ENCODE data around the gene ELK4.

ELK4 gene

GRCh38 chr1:205576011-205576410, 55.8 kb downstream of the ELK4 start:
- no peak overlapping the region for H3K4me3 ChIP-seq (ENCODE audit: low read length)
- H3K27me3 ChIP-seq (ENCODE audit: control insufficient read depth, insufficient read depth, low read length) = peaks cover 17% of the 10 kb centered on the region
- peaks cover 5% of the 10 kb centered on the region for H3K4me1 ChIP-seq (ENCODE audit: control insufficient read depth, low read depth, low read length)
- no peak overlapping the region for H3K27ac ChIP-seq (ENCODE audit: low read length)
- no peak overlapping the region for H3K9ac ChIP-seq (ENCODE audit: low read length)
- H3K9me3 ChIP-seq (ENCODE audit: control insufficient read depth, low read depth, low read length) = no peaks in the 10 kb centered on the region
- no peaks in the 10 kb centered on the region for H3K36me3 ChIP-seq (ENCODE audit: control insufficient read depth, low read depth, low read length)

- H3K27ac ChIP-seq (ENCODE audit: low read length) = no peak overlapping the region
- H3K27me3 ChIP-seq (ENCODE audit: control insufficient read depth, insufficient read depth, low read length) = peaks cover 23% of the 10 kb centered on the region
- H3K9me3 ChIP-seq (ENCODE audit: control insufficient read depth, low read depth, low read length) = no peaks in the 10 kb centered on the region
- H3K4me1 ChIP-seq (ENCODE audit: control insufficient read depth, low read depth, low read length) = peaks cover 5% of the 10 kb centered on the region
- H3K9ac ChIP-seq (ENCODE audit: low read length) = no peak overlapping the region
- no peak overlapping the region for H3K4me3 ChIP-seq (ENCODE audit: low read length)
- no peaks in the 10 kb centered on the region for H3K36me3 ChIP-seq (ENCODE audit: control insufficient read depth, low read depth, low read length)
Observed at GRCh38 chr1:205575294-205575885, 56.4 kb downstream of the ELK4 start.

GRCh38 chr1:205572421-205572820, 59.4 kb downstream of the ELK4 start:
- no peak overlapping the region for H3K9ac ChIP-seq (ENCODE audit: low read length)
- H3K27me3 ChIP-seq (ENCODE audit: control insufficient read depth, insufficient read depth, low read length) = peaks cover 52% of the 10 kb centered on the region
- H3K9me3 ChIP-seq (ENCODE audit: control insufficient read depth, low read depth, low read length) = no peaks in the 10 kb centered on the region
- peaks cover 3% of the 10 kb centered on the region for H3K4me1 ChIP-seq (ENCODE audit: control insufficient read depth, low read depth, low read length)
- no peak overlapping the region for H3K4me3 ChIP-seq (ENCODE audit: low read length)
- H3K27ac ChIP-seq (ENCODE audit: low read length) = no peak overlapping the region
- no peaks in the 10 kb centered on the region for H3K36me3 ChIP-seq (ENCODE audit: control insufficient read depth, low read depth, low read length)

- Histone ChIP-seq H3K9ac (ENCODE audit: low read length) (no peak overlapping the region), H3K9me3 (ENCODE audit: control insufficient read depth, low read depth, low read length) (no peaks in the 10 kb centered on the region), H3K27ac (ENCODE audit: low read length) (no peak overlapping the region), H3K4me1 (ENCODE audit: control insufficient read depth, low read depth, low read length) (peaks cover 3% of the 10 kb centered on the region), H3K36me3 (ENCODE audit: control insufficient read depth, low read depth, low read length) (no peaks in the 10 kb centered on the region), H3K27me3 (ENCODE audit: control insufficient read depth, insufficient read depth, low read length) (peaks cover 59% of the 10 kb centered on the region), H3K4me3 (ENCODE audit: low read length) (no peak overlapping the region)
Observed at GRCh38 chr1:205571747-205572146, 60.1 kb downstream of the ELK4 start.

- Histone ChIP-seq H3K4me3 (ENCODE audit: low read length) (no peak overlapping the region), H3K27me3 (ENCODE audit: control insufficient read depth, insufficient read depth, low read length) (peaks cover 67% of the 10 kb centered on the region)
Observed at GRCh38 chr1:205570796-205571537, 60.8 kb downstream of the ELK4 start.

GRCh38 chr1:205570173-205570501, 61.7 kb downstream of the ELK4 start:
- peaks cover 3% of the 10 kb centered on the region for H3K4me1 ChIP-seq (ENCODE audit: control insufficient read depth, low read depth, low read length)
- H3K4me3 ChIP-seq (ENCODE audit: low read length) = no peak overlapping the region
- peaks cover 72% of the 10 kb centered on the region for H3K27me3 ChIP-seq (ENCODE audit: control insufficient read depth, insufficient read depth, low read length)
- H3K36me3 ChIP-seq (ENCODE audit: control insufficient read depth, low read depth, low read length) = no peaks in the 10 kb centered on the region
- H3K9ac ChIP-seq (ENCODE audit: low read length) = no peak overlapping the region
- H3K9me3 ChIP-seq (ENCODE audit: control insufficient read depth, low read depth, low read length) = no peaks in the 10 kb centered on the region
- H3K27ac ChIP-seq (ENCODE audit: low read length) = no peak overlapping the region

More at GRCh38 chr1:205570796-205571537, 60.8 kb downstream of the ELK4 start:
- Histone ChIP-seq H3K36me3 (ENCODE audit: control insufficient read depth, low read depth, low read length) (no peaks in the 10 kb centered on the region), H3K9me3 (ENCODE audit: control insufficient read depth, low read depth, low read length) (no peaks in the 10 kb centered on the region), H3K4me1 (ENCODE audit: control insufficient read depth, low read depth, low read length) (peaks cover 3% of the 10 kb centered on the region), H3K9ac (ENCODE audit: low read length) (no peak overlapping the region), H3K27ac (ENCODE audit: low read length) (no peak overlapping the region)

GRCh38 chr1:205569411-205570172, 62.2 kb downstream of the ELK4 start:
- Histone ChIP-seq H3K9ac (ENCODE audit: low read length) (no peak overlapping the region), H3K9me3 (ENCODE audit: control insufficient read depth, low read depth, low read length) (no peaks in the 10 kb centered on the region), H3K36me3 (ENCODE audit: control insufficient read depth, low read depth, low read length) (no peaks in the 10 kb centered on the region), H3K27ac (ENCODE audit: low read length) (no peak overlapping the region), H3K4me3 (ENCODE audit: low read length) (peak overlapping the region; percentile 13), H3K4me1 (ENCODE audit: control insufficient read depth, low read depth, low read length) (peaks cover 3% of the 10 kb centered on the region), H3K27me3 (ENCODE audit: control insufficient read depth, insufficient read depth, low read length) (peaks cover 72% of the 10 kb centered on the region)

- H3K9me3 ChIP-seq (ENCODE audit: control insufficient read depth, low read depth, low read length) = no peaks in the 10 kb centered on the region
- peaks cover 3% of the 10 kb centered on the region for H3K4me1 ChIP-seq (ENCODE audit: control insufficient read depth, low read depth, low read length)
- H3K27me3 ChIP-seq (ENCODE audit: control insufficient read depth, insufficient read depth, low read length) = peaks cover 72% of the 10 kb centered on the region
- H3K9ac ChIP-seq (ENCODE audit: low read length) = no peak overlapping the region
- no peak overlapping the region for H3K27ac ChIP-seq (ENCODE audit: low read length)
- no peaks in the 10 kb centered on the region for H3K36me3 ChIP-seq (ENCODE audit: control insufficient read depth, low read depth, low read length)
- H3K4me3 ChIP-seq (ENCODE audit: low read length) = peak overlapping the region; percentile 43
Observed at GRCh38 chr1:205568469-205569361, 63.1 kb downstream of the ELK4 start.

GRCh38 chr1:205568135-205568468, 63.7 kb downstream of the ELK4 start:
- Histone ChIP-seq H3K4me3 (ENCODE audit: low read length) (peak overlapping the region; percentile 39), H3K9ac (ENCODE audit: low read length) (no peak overlapping the region), H3K27me3 (ENCODE audit: control insufficient read depth, insufficient read depth, low read length) (peaks cover 72% of the 10 kb centered on the region), H3K4me1 (ENCODE audit: control insufficient read depth, low read depth, low read length) (peaks cover 3% of the 10 kb centered on the region), H3K9me3 (ENCODE audit: control insufficient read depth, low read depth, low read length) (no peaks in the 10 kb centered on the region), H3K27ac (ENCODE audit: low read length) (no peak overlapping the region), H3K36me3 (ENCODE audit: control insufficient read depth, low read depth, low read length) (no peaks in the 10 kb centered on the region)

GRCh38 chr1:205567716-205568115, 64.1 kb downstream of the ELK4 start:
- Histone ChIP-seq H3K27me3 (ENCODE audit: control insufficient read depth, insufficient read depth, low read length) (peaks cover 70% of the 10 kb centered on the region), H3K9me3 (ENCODE audit: control insufficient read depth, low read depth, low read length) (no peaks in the 10 kb centered on the region)

GRCh38 chr1:205565799-205566198, 66.0 kb downstream of the ELK4 start:
- H3K27me3 ChIP-seq (ENCODE audit: control insufficient read depth, insufficient read depth, low read length) = peaks cover 53% of the 10 kb centered on the region

More at GRCh38 chr1:205567716-205568115, 64.1 kb downstream of the ELK4 start:
- Histone ChIP-seq H3K4me1 (ENCODE audit: control insufficient read depth, low read depth, low read length) (peaks cover 3% of the 10 kb centered on the region), H3K36me3 (ENCODE audit: control insufficient read depth, low read depth, low read length) (no peaks in the 10 kb centered on the region), H3K9ac (ENCODE audit: low read length) (no peak overlapping the region), H3K4me3 (ENCODE audit: low read length) (no peak overlapping the region), H3K27ac (ENCODE audit: low read length) (no peak overlapping the region)

More at GRCh38 chr1:205565799-205566198, 66.0 kb downstream of the ELK4 start:
- H3K4me1 ChIP-seq (ENCODE audit: control insufficient read depth, low read depth, low read length) = peaks cover 3% of the 10 kb centered on the region
- no peaks in the 10 kb centered on the region for H3K9me3 ChIP-seq (ENCODE audit: control insufficient read depth, low read depth, low read length)
- H3K4me3 ChIP-seq (ENCODE audit: low read length) = no peak overlapping the region
- H3K36me3 ChIP-seq (ENCODE audit: control insufficient read depth, low read depth, low read length) = no peaks in the 10 kb centered on the region
- H3K9ac ChIP-seq (ENCODE audit: low read length) = no peak overlapping the region
- no peak overlapping the region for H3K27ac ChIP-seq (ENCODE audit: low read length)

Data from iPS-18a (cell line).